ENCODE results near the gene CCT8L2.
"Not testable (repeated sequence)": the region's sequence is repeated elsewhere in the genome, so short reads cannot be mapped to it uniquely, and the experiment has no call there.

CCT8L2 gene

GRCh38 chr22:16592710-16593109, at the start of gene CCT8L2:
TSS of gene CCT8L2 (minus strand) at chr22:16592810. CDS start at chr22:16592550, 260 bp downstream.
- not testable (repeated sequence) for H3K4me3 ChIP-seq (ENCODE audit: low read length); H3K27me3 ChIP-seq (ENCODE audit: control insufficient read depth, insufficient read depth, low read length); H3K9ac ChIP-seq (ENCODE audit: low read length); H3K27ac ChIP-seq (ENCODE audit: low read length); H3K36me3 ChIP-seq (ENCODE audit: control insufficient read depth, low read depth, low read length); H3K4me1 ChIP-seq (ENCODE audit: control insufficient read depth, low read depth, low read length)
- H3K9me3 ChIP-seq (ENCODE audit: control insufficient read depth, low read depth, low read length), result peaks cover 19% of the 10 kb centered on the region

- not testable (repeated sequence) for H3K27ac ChIP-seq (ENCODE audit: low read length); H3K9me3 ChIP-seq (ENCODE audit: control insufficient read depth, low read depth, low read length); H3K27me3 ChIP-seq (ENCODE audit: control insufficient read depth, insufficient read depth, low read length); H3K9ac ChIP-seq (ENCODE audit: low read length); H3K4me3 ChIP-seq (ENCODE audit: low read length); H3K4me1 ChIP-seq (ENCODE audit: control insufficient read depth, low read depth, low read length); H3K36me3 ChIP-seq (ENCODE audit: control insufficient read depth, low read depth, low read length)
Measured at GRCh38 chr22:16635442-16635841, 42.8 kb upstream of the CCT8L2 start.

- H3K27ac ChIP-seq (ENCODE audit: low read length); H3K27me3 ChIP-seq (ENCODE audit: control insufficient read depth, insufficient read depth, low read length); H3K36me3 ChIP-seq (ENCODE audit: control insufficient read depth, low read depth, low read length); H3K9ac ChIP-seq (ENCODE audit: low read length); H3K4me1 ChIP-seq (ENCODE audit: control insufficient read depth, low read depth, low read length); H3K4me3 ChIP-seq (ENCODE audit: low read length): not testable (repeated sequence)
- H3K9me3 ChIP-seq (ENCODE audit: control insufficient read depth, low read depth, low read length), result peaks cover 11% of the 10 kb centered on the region
Measured at GRCh38 chr22:16634092-16634491, 41.5 kb upstream of the CCT8L2 start.

- not testable (repeated sequence) for H3K36me3 ChIP-seq (ENCODE audit: control insufficient read depth, low read depth, low read length); H3K4me3 ChIP-seq (ENCODE audit: low read length); H3K27ac ChIP-seq (ENCODE audit: low read length); H3K9ac ChIP-seq (ENCODE audit: low read length); H3K27me3 ChIP-seq (ENCODE audit: control insufficient read depth, insufficient read depth, low read length); H3K4me1 ChIP-seq (ENCODE audit: control insufficient read depth, low read depth, low read length); H3K9me3 ChIP-seq (ENCODE audit: control insufficient read depth, low read depth, low read length)
Measured at GRCh38 chr22:16628476-16628875, 35.9 kb upstream of the CCT8L2 start.

- not testable (repeated sequence) for H3K27me3 ChIP-seq (ENCODE audit: control insufficient read depth, insufficient read depth, low read length); H3K4me3 ChIP-seq (ENCODE audit: low read length); H3K9ac ChIP-seq (ENCODE audit: low read length); H3K27ac ChIP-seq (ENCODE audit: low read length); H3K36me3 ChIP-seq (ENCODE audit: control insufficient read depth, low read depth, low read length); H3K4me1 ChIP-seq (ENCODE audit: control insufficient read depth, low read depth, low read length)
- peaks cover 11% of the 10 kb centered on the region for H3K9me3 ChIP-seq (ENCODE audit: control insufficient read depth, low read depth, low read length)
Measured at GRCh38 chr22:16625018-16625417, 32.4 kb upstream of the CCT8L2 start.

GRCh38 chr22:16623595-16623994, 31.0 kb upstream of the CCT8L2 start:
- not testable (repeated sequence) for H3K27me3 ChIP-seq (ENCODE audit: control insufficient read depth, insufficient read depth, low read length); H3K9ac ChIP-seq (ENCODE audit: low read length); H3K36me3 ChIP-seq (ENCODE audit: control insufficient read depth, low read depth, low read length); H3K4me1 ChIP-seq (ENCODE audit: control insufficient read depth, low read depth, low read length); H3K27ac ChIP-seq (ENCODE audit: low read length); H3K4me3 ChIP-seq (ENCODE audit: low read length)
- peaks cover 11% of the 10 kb centered on the region for H3K9me3 ChIP-seq (ENCODE audit: control insufficient read depth, low read depth, low read length)

- not testable (repeated sequence) for H3K27me3 ChIP-seq (ENCODE audit: control insufficient read depth, insufficient read depth, low read length); H3K9me3 ChIP-seq (ENCODE audit: control insufficient read depth, low read depth, low read length); H3K27ac ChIP-seq (ENCODE audit: low read length); H3K36me3 ChIP-seq (ENCODE audit: control insufficient read depth, low read depth, low read length); H3K4me3 ChIP-seq (ENCODE audit: low read length); H3K4me1 ChIP-seq (ENCODE audit: control insufficient read depth, low read depth, low read length); H3K9ac ChIP-seq (ENCODE audit: low read length)
Measured at GRCh38 chr22:16617516-16617915, 24.9 kb upstream of the CCT8L2 start.

- H3K4me3 ChIP-seq (ENCODE audit: low read length); H3K36me3 ChIP-seq (ENCODE audit: control insufficient read depth, low read depth, low read length); H3K27ac ChIP-seq (ENCODE audit: low read length); H3K9me3 ChIP-seq (ENCODE audit: control insufficient read depth, low read depth, low read length); H3K4me1 ChIP-seq (ENCODE audit: control insufficient read depth, low read depth, low read length); H3K9ac ChIP-seq (ENCODE audit: low read length); H3K27me3 ChIP-seq (ENCODE audit: control insufficient read depth, insufficient read depth, low read length): not testable (repeated sequence)
Measured at GRCh38 chr22:16616390-16616938, 23.9 kb upstream of the CCT8L2 start.

- H3K4me1 ChIP-seq (ENCODE audit: control insufficient read depth, low read depth, low read length); H3K9me3 ChIP-seq (ENCODE audit: control insufficient read depth, low read depth, low read length); H3K9ac ChIP-seq (ENCODE audit: low read length); H3K36me3 ChIP-seq (ENCODE audit: control insufficient read depth, low read depth, low read length); H3K27ac ChIP-seq (ENCODE audit: low read length); H3K4me3 ChIP-seq (ENCODE audit: low read length); H3K27me3 ChIP-seq (ENCODE audit: control insufficient read depth, insufficient read depth, low read length): not testable (repeated sequence)
Measured at GRCh38 chr22:16615606-16616245, 23.1 kb upstream of the CCT8L2 start.

- no peaks in the 10 kb centered on the region for H3K4me1 ChIP-seq (ENCODE audit: control insufficient read depth, low read depth, low read length)
- no peaks in the 10 kb centered on the region for H3K36me3 ChIP-seq (ENCODE audit: control insufficient read depth, low read depth, low read length)
- no peaks in the 10 kb centered on the region for H3K27me3 ChIP-seq (ENCODE audit: control insufficient read depth, insufficient read depth, low read length)
- no peak overlapping the region for H3K27ac ChIP-seq (ENCODE audit: low read length)
- H3K9me3 ChIP-seq (ENCODE audit: control insufficient read depth, low read depth, low read length), result peaks cover 10% of the 10 kb centered on the region
- H3K4me3 ChIP-seq (ENCODE audit: low read length), result no peak overlapping the region
- H3K9ac ChIP-seq (ENCODE audit: low read length), result no peak overlapping the region
Measured at GRCh38 chr22:16609548-16610261, 17.1 kb upstream of the CCT8L2 start.

GRCh38 chr22:16608931-16609330, 16.3 kb upstream of the CCT8L2 start:
- H3K4me1 ChIP-seq (ENCODE audit: control insufficient read depth, low read depth, low read length), result no peaks in the 10 kb centered on the region
- no peaks in the 10 kb centered on the region for H3K27me3 ChIP-seq (ENCODE audit: control insufficient read depth, insufficient read depth, low read length)
- no peak overlapping the region for H3K27ac ChIP-seq (ENCODE audit: low read length)
- peaks cover 15% of the 10 kb centered on the region for H3K9me3 ChIP-seq (ENCODE audit: control insufficient read depth, low read depth, low read length)
- H3K36me3 ChIP-seq (ENCODE audit: control insufficient read depth, low read depth, low read length), result no peaks in the 10 kb centered on the region
- no peak overlapping the region for H3K9ac ChIP-seq (ENCODE audit: low read length)
- H3K4me3 ChIP-seq (ENCODE audit: low read length), result no peak overlapping the region
